Mucosa of descending colon (tissue), 3 donors: Measurements from ENCODE around the gene SYNDIG1. TPM values are rescaled to one million over a fixed set of nuclear protein-coding genes. Genes with fewer than 3 reads are reported as not detected.

ENCODE experiments used
- ATAC-seq: fragments of 200-7000 bp; cut with Tn5 transposase; one replicate; pipeline ENCODE4 v1.9.1; 2020; ENCODE audit warnings: mild to moderate bottlenecking, moderate library complexity
- DNase-seq, 3 donors: peaks; one replicate each; pipeline ENCODE4 v3.0.0-alpha.2; 2020
- H3K36me3 ChIP-seq: fragments of 200-600 bp; one replicate; pipeline ENCODE4 v1.8.0; 2021; ENCODE audit warnings: low read depth, mild to moderate bottlenecking
- H3K4me1 ChIP-seq: fragments of 200-600 bp; one replicate; pipeline ENCODE4 v1.8.0; 2021; ENCODE audit warnings: low read depth, mild to moderate bottlenecking
- H3K4me3 ChIP-seq: fragments of 200-600 bp; one replicate; pipeline ENCODE4 v1.8.0; 2021; ENCODE audit warnings: mild to moderate bottlenecking
- H3K9me3 ChIP-seq: fragments of 200-600 bp; one replicate; pipeline ENCODE4 v1.8.0; 2021; ENCODE audit warnings: mild to moderate bottlenecking
- intact Hi-C, 2 donors: fragments of 100-400 bp; cut with DNase I in 1 of 2; cut with micrococcal nuclease in 1 of 2; formaldehyde crosslinking; loops; one replicate each; pipeline versions ENCODE4 v1.11.0 to v1.11.1; 2022; cut with DNase I, micrococcal nuclease
- total RNA-seq, 3 donors: library from RNA; stranded (reverse); fragmentation: NEBNext Ultra II Directional in 2 of 3; extraction: Animal tissue kit (Norgen Biotek cat#: 25700) in 2 of 3; gene quantifications; one replicate each; pipeline versions ENCODE4 v1.2.1 to v1.2.4, GENCODE V29; 2021 to 2023
- TF ChIP-seq, protein P1 (sequence below): fragments of 200-600 bp; IDR thresholded peaks from one replicate; pipeline ENCODE4 v1.8.0; 2022; ENCODE audit warnings: antibody characterized with exemption, mild to moderate bottlenecking
- donor health status: DM: no; HTN: no; CAD: no; lungs with moderate emphysema.
- donor health status: DM: no; HTN: no; CAD: no.
- donor health status: DM: no; HTN: yes; CAD: no.

Gene SYNDIG1
- total RNA-seq, 3 donors from 2014 or later = 0.12 to 0.46 (median 0.35) TPM

DNA sequence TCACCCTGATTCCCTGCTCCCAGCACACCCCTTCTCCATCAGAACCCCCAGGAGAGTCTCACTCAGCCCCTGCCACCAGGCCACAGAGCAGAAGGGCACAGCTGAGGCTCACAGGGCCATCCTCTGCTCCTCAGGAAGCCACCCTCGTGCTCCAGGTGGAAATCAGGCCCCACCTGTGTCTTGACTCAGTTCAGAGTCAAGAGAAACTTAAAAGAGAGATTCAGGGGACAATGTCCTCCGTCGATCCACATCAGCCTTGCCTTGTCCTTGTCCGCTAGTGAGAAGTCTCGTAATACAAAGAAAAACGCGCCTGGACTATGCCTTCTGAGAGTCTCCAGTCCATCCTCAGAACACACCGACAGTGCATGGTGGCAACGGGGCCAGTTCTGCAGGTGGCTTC is 114.6 kb downstream of the SYNDIG1 start:
- Histone ChIP-seq H3K4me1 (no peaks in the 10 kb centered on the region), H3K4me3 (no peak overlapping the region), H3K9me3 (no peaks in the 10 kb centered on the region), H3K36me3 (no peaks in the 10 kb centered on the region)
- TF ChIP-seq, protein P1, sequence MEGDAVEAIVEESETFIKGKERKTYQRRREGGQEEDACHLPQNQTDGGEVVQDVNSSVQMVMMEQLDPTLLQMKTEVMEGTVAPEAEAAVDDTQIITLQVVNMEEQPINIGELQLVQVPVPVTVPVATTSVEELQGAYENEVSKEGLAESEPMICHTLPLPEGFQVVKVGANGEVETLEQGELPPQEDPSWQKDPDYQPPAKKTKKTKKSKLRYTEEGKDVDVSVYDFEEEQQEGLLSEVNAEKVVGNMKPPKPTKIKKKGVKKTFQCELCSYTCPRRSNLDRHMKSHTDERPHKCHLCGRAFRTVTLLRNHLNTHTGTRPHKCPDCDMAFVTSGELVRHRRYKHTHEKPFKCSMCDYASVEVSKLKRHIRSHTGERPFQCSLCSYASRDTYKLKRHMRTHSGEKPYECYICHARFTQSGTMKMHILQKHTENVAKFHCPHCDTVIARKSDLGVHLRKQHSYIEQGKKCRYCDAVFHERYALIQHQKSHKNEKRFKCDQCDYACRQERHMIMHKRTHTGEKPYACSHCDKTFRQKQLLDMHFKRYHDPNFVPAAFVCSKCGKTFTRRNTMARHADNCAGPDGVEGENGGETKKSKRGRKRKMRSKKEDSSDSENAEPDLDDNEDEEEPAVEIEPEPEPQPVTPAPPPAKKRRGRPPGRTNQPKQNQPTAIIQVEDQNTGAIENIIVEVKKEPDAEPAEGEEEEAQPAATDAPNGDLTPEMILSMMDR = no peak
- no peak for DNase-seq
- intact Hi-C loops = no loop called here
- ATAC-seq = no peak

DNA sequence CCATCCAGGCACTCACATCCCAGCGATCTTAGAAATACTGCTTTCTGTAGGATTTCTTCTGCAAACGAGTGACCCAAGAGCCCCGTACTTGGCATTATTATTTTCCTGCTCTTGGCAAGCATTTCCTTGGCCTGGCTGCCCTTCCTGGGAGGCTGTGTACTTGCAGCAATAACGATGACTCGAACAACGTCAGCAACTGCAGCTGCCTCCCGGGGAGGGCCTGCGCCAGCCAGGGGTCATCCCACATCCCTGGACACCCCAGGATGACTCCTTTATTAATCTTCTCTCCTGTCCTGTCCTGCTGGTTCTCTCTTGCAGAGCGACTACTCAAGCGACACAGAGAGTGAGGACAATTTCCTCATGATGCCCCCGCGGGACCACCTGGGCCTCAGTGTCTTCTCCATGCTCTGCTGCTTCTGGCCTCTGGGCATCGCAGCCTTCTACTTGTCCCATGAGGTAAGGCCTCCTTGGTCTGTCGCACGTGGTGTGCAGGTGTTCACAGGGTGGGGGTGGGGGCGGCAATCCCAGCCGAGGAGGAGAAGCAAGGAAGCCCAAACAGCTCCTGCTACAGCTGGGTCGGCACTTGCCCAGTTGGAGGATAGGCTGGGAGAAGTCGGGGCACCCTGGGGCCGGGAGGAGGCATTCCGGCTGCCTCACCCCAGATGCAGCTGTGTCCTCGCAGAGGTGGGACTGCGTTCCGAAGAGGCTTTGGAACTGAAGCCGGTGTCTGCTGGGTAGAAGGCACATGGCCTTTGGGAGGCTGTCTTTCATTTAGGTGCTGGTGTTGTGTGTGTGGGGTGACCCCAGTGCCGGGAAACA is 115.3 kb downstream of the SYNDIG1 start:
- DNase-seq = no peak
- intact Hi-C loops = no loop called here
- Histone ChIP-seq H3K9me3 (no peaks in the 10 kb centered on the region), H3K4me3 (no peak overlapping the region), H3K36me3 (no peaks in the 10 kb centered on the region), H3K4me1 (no peaks in the 10 kb centered on the region)
- TF ChIP-seq, protein P1 = no peak
- ATAC-seq = no peak

DNA sequence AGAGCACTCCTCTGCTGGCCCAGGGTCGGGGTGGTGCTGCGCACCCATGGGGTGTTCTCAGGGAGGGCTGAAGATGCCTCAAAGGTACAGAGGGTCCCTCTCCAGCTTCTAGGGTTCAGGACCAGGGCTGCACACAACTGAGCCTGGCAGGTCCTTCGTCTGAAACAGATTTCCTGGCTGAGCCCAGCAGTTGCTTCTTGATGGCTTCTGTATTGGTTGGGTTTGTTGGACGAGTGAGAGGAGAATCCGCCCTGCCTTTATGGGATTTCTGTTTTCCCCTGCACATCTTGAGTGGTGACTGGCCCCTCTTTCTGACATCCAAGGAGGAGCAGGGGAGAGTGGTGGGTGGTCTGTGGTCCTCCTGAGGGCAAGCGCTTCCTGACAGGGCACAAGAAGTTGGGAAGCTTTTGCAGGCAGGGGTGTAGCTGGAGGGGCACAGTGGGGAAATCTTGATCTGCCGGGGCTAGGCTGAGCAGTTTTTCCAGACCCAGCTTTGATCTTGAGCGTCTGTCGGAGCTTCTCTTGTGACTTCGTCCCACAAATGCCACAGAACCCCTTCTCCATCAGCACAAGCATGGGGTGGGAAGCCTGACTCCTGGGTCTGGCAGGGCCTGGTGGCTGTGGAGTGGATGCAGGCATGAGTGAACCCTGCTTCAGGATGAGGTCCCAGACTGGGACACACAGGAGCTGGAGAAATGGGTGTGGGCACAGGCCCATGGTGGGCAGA is 116.5 kb downstream of the SYNDIG1 start:
- no peaks in the 10 kb centered on the region for H3K36me3 ChIP-seq
- no peaks in the 10 kb centered on the region for H3K4me1 ChIP-seq
- intact Hi-C loops = no loop called here
- ATAC-seq (no peak), DNase-seq (no peak)
- TF ChIP-seq, protein P1 = no peak
- H3K9me3 ChIP-seq = no peaks in the 10 kb centered on the region
- no peak overlapping the region for H3K4me3 ChIP-seq

DNA sequence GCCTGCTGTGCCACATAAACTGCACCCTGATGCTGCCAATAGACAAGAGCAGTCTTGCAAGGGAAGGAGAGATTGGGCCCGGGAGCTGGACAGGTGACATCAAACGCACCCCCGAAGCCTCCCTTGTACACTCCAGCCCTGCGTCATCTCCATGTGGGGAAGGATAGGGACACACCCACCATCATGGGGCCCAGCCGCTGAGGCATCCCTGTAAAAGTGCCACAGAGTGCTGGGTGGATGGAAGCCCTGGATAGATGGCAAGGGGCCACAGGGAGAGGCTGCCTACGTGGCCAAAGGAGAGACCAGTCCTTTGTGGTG is 117.1 kb downstream of the SYNDIG1 start:
- TF ChIP-seq, protein P1 = no peak
- intact Hi-C loops = no loop called here
- no peak for DNase-seq

DNA sequence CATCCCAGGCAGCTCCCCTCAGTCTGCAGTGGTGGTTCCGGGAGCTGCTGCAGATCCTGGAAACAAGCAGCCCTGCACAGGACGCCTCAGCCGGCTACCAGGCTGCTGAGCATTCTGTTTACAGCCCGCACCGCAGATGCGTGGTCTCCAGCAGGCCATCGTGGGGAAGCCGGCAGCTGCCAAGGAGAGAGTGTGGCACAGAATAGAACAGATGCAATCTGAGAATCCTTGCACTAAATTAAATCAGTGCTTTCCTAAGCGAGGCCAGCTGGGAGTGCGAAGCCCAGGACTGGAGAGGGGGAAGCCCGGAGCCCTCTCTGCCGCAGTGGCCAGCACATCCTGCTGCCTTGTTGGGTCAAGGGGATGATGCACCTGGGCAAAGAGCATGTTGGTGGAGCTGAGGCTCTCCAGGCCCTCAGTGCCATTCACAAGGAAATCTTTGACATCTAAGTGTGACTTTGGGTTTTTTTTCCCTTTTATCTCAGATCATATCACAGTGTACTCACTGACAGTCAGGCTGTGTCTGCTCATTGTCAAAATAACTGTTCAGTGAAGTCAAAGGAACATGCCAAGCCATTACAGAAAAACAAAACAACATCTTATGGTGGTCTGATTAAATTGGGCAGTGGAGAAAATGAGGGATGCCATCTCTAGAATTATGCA is 118.1 kb downstream of the SYNDIG1 start:
- intact Hi-C loops = no loop called here
- no peak for ATAC-seq
- DNase-seq = no peak

More for the DNA sequence above, 117.1 kb downstream of the SYNDIG1 start:
- H3K4me3 ChIP-seq = no peak overlapping the region
- no peaks in the 10 kb centered on the region for H3K4me1 ChIP-seq
- H3K9me3 ChIP-seq = no peaks in the 10 kb centered on the region
- no peaks in the 10 kb centered on the region for H3K36me3 ChIP-seq
- no peak for ATAC-seq

More for the DNA sequence above, 118.1 kb downstream of the SYNDIG1 start:
- no peaks in the 10 kb centered on the region for H3K9me3 ChIP-seq
- no peaks in the 10 kb centered on the region for H3K4me1 ChIP-seq
- no peak overlapping the region for H3K4me3 ChIP-seq
- no peaks in the 10 kb centered on the region for H3K36me3 ChIP-seq
- TF ChIP-seq, protein P1 = no peak
